Liver (tissue), 9 donors: ENCODE measurements around the gene TRIAP1. TPM values are rescaled to one million over a fixed set of nuclear protein-coding genes. Genes with fewer than 3 reads are reported as not detected.
A peak's percentile ranks its signal among the peaks of the same experiment; 100 is the strongest.
"Not testable (repeated sequence)": the region's sequence is repeated elsewhere in the genome, so short reads cannot be mapped to it uniquely, and the experiment has no call there.

Experiments
- DNase-seq: peaks from one replicate; pipeline ENCODE4 v3.0.0-alpha.2; 2017; ENCODE audit warnings: low spot score
- H3K27ac ChIP-seq, 2 donors: one replicate each; pipeline ENCODE4 v1.7.0; 2013; ENCODE audit warnings: inconsistent platforms in 2 of 2, low read length in 2 of 2, control low read depth in 1 of 2, low read depth in 1 of 2, mild to moderate bottlenecking in 1 of 2
- H3K27me3 ChIP-seq, 4 donors: one replicate each; pipeline versions ENCODE4 v1.6.1 to v1.7.0; 2013; ENCODE audit warnings: low read length in 3 of 4, inconsistent platforms in 1 of 4, mild to moderate bottlenecking in 1 of 4, moderate library complexity in 1 of 4; ENCODE audit not compliant: control insufficient read depth in 4 of 4, insufficient read depth in 4 of 4
- H3K36me3 ChIP-seq, 4 donors: one replicate each; pipeline versions ENCODE4 v1.6.1 to v1.7.0; 2013; ENCODE audit warnings: low read length in 3 of 4, mild to moderate bottlenecking in 3 of 4, low read depth in 1 of 4, moderate library complexity in 1 of 4; ENCODE audit not compliant: control insufficient read depth in 4 of 4, insufficient read depth in 3 of 4
- H3K4me1 ChIP-seq, 4 donors: one replicate each; pipeline versions ENCODE4 v1.6.1 to v1.7.0; 2013; ENCODE audit warnings: low read length in 3 of 4, mild to moderate bottlenecking in 3 of 4, moderate library complexity in 1 of 4; ENCODE audit not compliant: control insufficient read depth in 4 of 4, insufficient read depth in 4 of 4
- H3K4me3 ChIP-seq, 3 donors: one replicate each; pipeline versions ENCODE4 v1.6.1 to v1.7.0; 2013; ENCODE audit warnings: low read length in 3 of 3, control low read depth in 1 of 3, low read depth in 1 of 3, mild to moderate bottlenecking in 1 of 3
- H3K9ac ChIP-seq, 2 donors: one replicate each; pipeline ENCODE4 v1.7.0; 2013; ENCODE audit warnings: low read length in 2 of 2, mild to moderate bottlenecking in 2 of 2, moderate library complexity in 2 of 2, control low read depth in 1 of 2, low read depth in 1 of 2
- H3K9me3 ChIP-seq, 4 donors: one replicate each; pipeline versions ENCODE4 v1.6.1 to v1.7.0; 2013; ENCODE audit warnings: low read length in 3 of 4; ENCODE audit not compliant: control insufficient read depth in 4 of 4
- EGR1 ChIP-seq, 2 donors: IDR thresholded peaks; 2 replicates each; pipeline ENCODE4 v1.6.1; 2016 to 2018; ENCODE audit warnings: antibody characterized with exemption in 2 of 2, low read depth in 2 of 2
- FOXA1 ChIP-seq: IDR thresholded peaks from 2 replicates; pipeline ENCODE4 v1.6.1; 2016; ENCODE audit warnings: antibody characterized with exemption
- FOXA2 ChIP-seq: IDR thresholded peaks from 2 replicates; pipeline ENCODE4 v1.6.1; 2016; ENCODE audit warnings: antibody characterized with exemption
- HNF4A ChIP-seq, 2 donors: conservative IDR thresholded peaks; 2 replicates each; pipeline ENCODE4 v1.6.1; 2016; ENCODE audit warnings: antibody characterized with exemption in 2 of 2, mild to moderate bottlenecking in 2 of 2
- HNF4G ChIP-seq: IDR thresholded peaks from 2 replicates; pipeline ENCODE4 v1.6.1; 2016; ENCODE audit warnings: antibody characterized with exemption
- JUND ChIP-seq, 2 donors: IDR thresholded peaks; 2 replicates each; pipeline ENCODE4 v1.6.1; 2016; ENCODE audit warnings: antibody characterized with exemption in 2 of 2
- RAD21 ChIP-seq, 2 donors: IDR thresholded peaks; 2 replicates each; pipeline ENCODE4 v1.6.1; 2016; ENCODE audit warnings: antibody characterized with exemption in 2 of 2, mild to moderate bottlenecking in 2 of 2
- RXRA ChIP-seq, 2 donors: IDR thresholded peaks; 2 replicates each; pipeline ENCODE4 v1.6.1; 2017 to 2018; ENCODE audit warnings: antibody characterized with exemption in 2 of 2, mild to moderate bottlenecking in 1 of 2
- SP1 ChIP-seq: IDR thresholded peaks from 2 replicates; pipeline ENCODE4 v1.6.1; 2018; ENCODE audit warnings: antibody characterized with exemption, mild to moderate bottlenecking
- YY1 ChIP-seq: IDR thresholded peaks from 2 replicates; pipeline ENCODE4 v1.6.1; 2016; ENCODE audit warnings: antibody characterized with exemption, mild to moderate bottlenecking
- WGBS: extraction: QIAGEN DNeasy Blood & Tissue Kit; methylation state at CpG from one replicate; pipeline ENCODE4 v1.1.7; 2013; 5-methylcytosine and 5-hydroxymethylcytosine counted together
- polyA plus RNA-seq, 2 donors: library from polyadenylated mRNA; stranded (reverse) in 1 of 2; unstranded in 1 of 2; fragments of 200-250 nt in 1 of 2; fragments of >200 nt in 1 of 2; fragmentation: Nextera tagmentation in 1 of 2; extraction: Ambion mirVana in 1 of 2; gene quantifications; one replicate each; pipeline versions ENCODE4 v1.2.1 to v1.2.3, GENCODE V29; 2013 to 2015
- total RNA-seq, 2 donors: library from RNA; depleted of rRNA; stranded (reverse); fragments of >200 nt; gene quantifications; one replicate each; pipeline ENCODE4 v1.2.3, GENCODE V29; 2014
- TF ChIP-seq, protein P1 (sequence below): IDR thresholded peaks from 2 replicates; pipeline ENCODE4 v1.6.1; 2016; ENCODE audit warnings: antibody characterized with exemption, mild to moderate bottlenecking
- TF ChIP-seq, protein P2 (sequence below): IDR thresholded peaks from 2 replicates; pipeline ENCODE4 v1.6.1; 2016; ENCODE audit warnings: antibody characterized with exemption
- TF ChIP-seq, protein P3 (sequence below): fragments of 150-350 bp; IDR thresholded peaks from 2 replicates; pipeline ENCODE4 v1.5.1; 2017; ENCODE audit warnings: improper control_type of control experiment, low read depth, low read length; ENCODE audit not compliant: missing input control
- TF ChIP-seq, protein P4 (sequence below): IDR thresholded peaks from 2 replicates; pipeline ENCODE4 v1.6.1; 2016; ENCODE audit warnings: antibody characterized with exemption
- donor health status: healthy.
- donor health status: healthy.
- donor health status: healthy.
- donor health status: healthy.
- donor health status: healthy.

TRIAP1 gene
- total and polyA plus RNA-seq, 4 donors, result 11.9 to 39.9 (median 19.0) TPM

DNA sequence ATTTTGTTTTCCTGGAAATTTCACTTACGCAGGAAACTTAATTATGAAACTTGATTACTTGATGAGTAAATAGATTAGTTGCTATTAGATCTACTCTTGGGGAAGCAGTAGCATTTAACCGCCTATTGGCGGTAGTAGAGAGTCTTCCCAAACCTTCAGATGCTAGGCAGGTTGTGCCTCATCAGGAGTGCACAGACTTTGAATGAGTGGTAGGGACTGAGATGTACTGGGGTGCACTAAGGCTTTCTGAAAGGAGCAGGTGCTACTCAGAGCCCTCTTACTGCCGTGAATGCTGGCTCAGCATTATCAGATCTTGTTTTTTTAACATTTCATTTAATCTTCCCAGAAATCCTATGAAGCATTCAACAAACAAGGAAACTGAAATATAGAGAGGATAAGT, 7.8 kb upstream of the TRIAP1 start:
- no peak overlapping the region for H3K27ac ChIP-seq
- peaks cover 0 to 19% (median 10%) of the 10 kb centered on the region in 4 donors for H3K4me1 ChIP-seq
- 84% methylated on average over 4 of the region's 4 CpGs for WGBS
- TF ChIP-seq JUND (IDR thresholded peaks at IDR 0.05) (no peak), RAD21 (IDR thresholded peaks at IDR 0.05) (peak; percentile 11 to 41), FOXA2 (no peak), YY1 (no peak), EGR1 (IDR thresholded peaks at IDR 0.05; ENCODE audit: low read depth in 2 of 2) (no peak), RXRA (IDR thresholded peaks at IDR 0.05) (no peak), HNF4G (no peak), SP1 (no peak)
- TF ChIP-seq, protein P1, sequence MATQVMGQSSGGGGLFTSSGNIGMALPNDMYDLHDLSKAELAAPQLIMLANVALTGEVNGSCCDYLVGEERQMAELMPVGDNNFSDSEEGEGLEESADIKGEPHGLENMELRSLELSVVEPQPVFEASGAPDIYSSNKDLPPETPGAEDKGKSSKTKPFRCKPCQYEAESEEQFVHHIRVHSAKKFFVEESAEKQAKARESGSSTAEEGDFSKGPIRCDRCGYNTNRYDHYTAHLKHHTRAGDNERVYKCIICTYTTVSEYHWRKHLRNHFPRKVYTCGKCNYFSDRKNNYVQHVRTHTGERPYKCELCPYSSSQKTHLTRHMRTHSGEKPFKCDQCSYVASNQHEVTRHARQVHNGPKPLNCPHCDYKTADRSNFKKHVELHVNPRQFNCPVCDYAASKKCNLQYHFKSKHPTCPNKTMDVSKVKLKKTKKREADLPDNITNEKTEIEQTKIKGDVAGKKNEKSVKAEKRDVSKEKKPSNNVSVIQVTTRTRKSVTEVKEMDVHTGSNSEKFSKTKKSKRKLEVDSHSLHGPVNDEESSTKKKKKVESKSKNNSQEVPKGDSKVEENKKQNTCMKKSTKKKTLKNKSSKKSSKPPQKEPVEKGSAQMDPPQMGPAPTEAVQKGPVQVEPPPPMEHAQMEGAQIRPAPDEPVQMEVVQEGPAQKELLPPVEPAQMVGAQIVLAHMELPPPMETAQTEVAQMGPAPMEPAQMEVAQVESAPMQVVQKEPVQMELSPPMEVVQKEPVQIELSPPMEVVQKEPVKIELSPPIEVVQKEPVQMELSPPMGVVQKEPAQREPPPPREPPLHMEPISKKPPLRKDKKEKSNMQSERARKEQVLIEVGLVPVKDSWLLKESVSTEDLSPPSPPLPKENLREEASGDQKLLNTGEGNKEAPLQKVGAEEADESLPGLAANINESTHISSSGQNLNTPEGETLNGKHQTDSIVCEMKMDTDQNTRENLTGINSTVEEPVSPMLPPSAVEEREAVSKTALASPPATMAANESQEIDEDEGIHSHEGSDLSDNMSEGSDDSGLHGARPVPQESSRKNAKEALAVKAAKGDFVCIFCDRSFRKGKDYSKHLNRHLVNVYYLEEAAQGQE, result no peak
- TF ChIP-seq, protein P2, sequence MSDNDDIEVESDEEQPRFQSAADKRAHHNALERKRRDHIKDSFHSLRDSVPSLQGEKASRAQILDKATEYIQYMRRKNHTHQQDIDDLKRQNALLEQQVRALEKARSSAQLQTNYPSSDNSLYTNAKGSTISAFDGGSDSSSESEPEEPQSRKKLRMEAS, result no peak
- TF ChIP-seq, protein P3, sequence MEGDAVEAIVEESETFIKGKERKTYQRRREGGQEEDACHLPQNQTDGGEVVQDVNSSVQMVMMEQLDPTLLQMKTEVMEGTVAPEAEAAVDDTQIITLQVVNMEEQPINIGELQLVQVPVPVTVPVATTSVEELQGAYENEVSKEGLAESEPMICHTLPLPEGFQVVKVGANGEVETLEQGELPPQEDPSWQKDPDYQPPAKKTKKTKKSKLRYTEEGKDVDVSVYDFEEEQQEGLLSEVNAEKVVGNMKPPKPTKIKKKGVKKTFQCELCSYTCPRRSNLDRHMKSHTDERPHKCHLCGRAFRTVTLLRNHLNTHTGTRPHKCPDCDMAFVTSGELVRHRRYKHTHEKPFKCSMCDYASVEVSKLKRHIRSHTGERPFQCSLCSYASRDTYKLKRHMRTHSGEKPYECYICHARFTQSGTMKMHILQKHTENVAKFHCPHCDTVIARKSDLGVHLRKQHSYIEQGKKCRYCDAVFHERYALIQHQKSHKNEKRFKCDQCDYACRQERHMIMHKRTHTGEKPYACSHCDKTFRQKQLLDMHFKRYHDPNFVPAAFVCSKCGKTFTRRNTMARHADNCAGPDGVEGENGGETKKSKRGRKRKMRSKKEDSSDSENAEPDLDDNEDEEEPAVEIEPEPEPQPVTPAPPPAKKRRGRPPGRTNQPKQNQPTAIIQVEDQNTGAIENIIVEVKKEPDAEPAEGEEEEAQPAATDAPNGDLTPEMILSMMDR, result peak; percentile 34
- TF ChIP-seq, protein P4, sequence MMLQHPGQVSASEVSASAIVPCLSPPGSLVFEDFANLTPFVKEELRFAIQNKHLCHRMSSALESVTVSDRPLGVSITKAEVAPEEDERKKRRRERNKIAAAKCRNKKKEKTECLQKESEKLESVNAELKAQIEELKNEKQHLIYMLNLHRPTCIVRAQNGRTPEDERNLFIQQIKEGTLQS, result no peak
- H3K9me3 ChIP-seq, result no peaks in the 10 kb centered on the region
- no peaks in the 10 kb centered on the region for H3K27me3 ChIP-seq
- peaks cover 7 to 28% (median 21%) of the 10 kb centered on the region in 4 donors for H3K36me3 ChIP-seq
- H3K4me3 ChIP-seq, result no peak overlapping the region
- no peak overlapping the region for H3K9ac ChIP-seq
- DNase-seq, result no peak

DNA sequence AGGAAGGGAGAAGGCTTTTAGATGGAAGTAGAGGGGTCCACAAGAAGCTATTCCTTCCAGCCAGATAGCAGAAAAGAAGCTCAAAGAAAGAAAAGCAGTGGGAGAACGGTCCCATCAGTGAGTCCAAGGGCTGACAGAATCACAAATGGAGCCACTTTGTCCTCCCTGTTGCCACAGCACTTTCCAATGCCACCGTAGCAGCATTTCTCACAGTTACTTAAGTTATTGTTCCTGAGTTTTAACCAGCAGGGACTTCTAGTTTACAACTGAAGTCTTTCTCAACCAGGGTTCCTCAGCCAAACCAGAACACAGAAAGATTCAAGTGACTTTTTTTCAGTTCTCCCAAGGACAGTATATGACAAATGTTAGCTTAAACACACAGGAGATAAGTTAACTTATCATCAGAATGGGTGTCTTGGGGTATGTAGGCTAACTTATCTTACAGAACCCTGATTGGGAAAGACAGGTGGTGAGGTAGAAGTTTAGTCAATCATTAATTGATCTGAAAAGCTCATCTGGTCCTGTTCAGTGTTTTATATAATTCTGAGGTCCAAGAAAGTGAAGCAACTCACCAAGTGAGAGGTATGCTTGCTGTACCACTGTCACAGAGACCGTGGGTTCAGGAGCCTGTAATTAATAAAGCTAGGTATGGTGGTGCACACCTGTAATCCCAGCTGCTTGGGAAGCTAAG, 7.0 kb upstream of the TRIAP1 start:
- Histone ChIP-seq H3K27ac (no peak overlapping the region), H3K9ac (no peak overlapping the region), H3K27me3 (no peaks in the 10 kb centered on the region), H3K36me3 (peaks cover 4 to 21% (median 15%) of the 10 kb centered on the region in 4 donors), H3K9me3 (no peaks in the 10 kb centered on the region), H3K4me3 (no peak overlapping the region), H3K4me1 (peaks cover 0 to 19% (median 10%) of the 10 kb centered on the region in 4 donors)
- TF ChIP-seq RAD21 (IDR thresholded peaks at IDR 0.05) (no peak), HNF4A (conservative IDR thresholded peaks at IDR 0.05) (peak; percentile 3 to 7), FOXA1 (no peak)
- TF ChIP-seq, protein P4, result no peak
- WGBS, result 72% methylated on average over 3 of the region's 3 CpGs
- no peak for DNase-seq

DNA sequence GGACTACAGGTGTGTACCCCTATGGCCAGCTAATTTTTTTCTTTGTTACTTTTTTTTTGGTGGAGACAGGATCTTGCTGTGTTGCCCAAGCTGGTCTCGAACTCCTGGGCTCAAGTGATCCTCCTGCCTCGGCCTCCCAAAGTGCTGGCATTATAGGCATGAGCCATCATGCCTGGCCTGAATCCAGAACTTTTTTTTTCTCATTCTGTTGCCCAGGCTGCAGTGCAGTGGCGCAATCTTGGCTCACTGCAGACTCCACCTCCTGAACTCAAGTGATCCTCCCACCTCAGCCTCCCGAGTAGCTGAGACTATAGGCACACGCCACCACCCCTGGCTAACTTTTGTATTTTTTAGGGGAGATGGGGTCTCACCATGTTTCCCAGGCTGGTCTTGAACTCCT, 6.3 kb upstream of the TRIAP1 start:
- H3K4me3 ChIP-seq, H3K9ac ChIP-seq, H3K27ac ChIP-seq, H3K9me3 ChIP-seq, DNase-seq, H3K27me3 ChIP-seq: not testable (repeated sequence)
- Histone ChIP-seq H3K36me3 (peaks cover 4 to 18% (median 13%) of the 10 kb centered on the region in 4 donors), H3K4me1 (peaks cover 0 to 24% (median 14%) of the 10 kb centered on the region in 4 donors)
- 81% methylated on average over 5 of the region's 5 CpGs for WGBS
